AG04449 (cell line): Measurements from ENCODE around the gene OTOP3.

Experiments
- CTCF ChIA-PET: fragments of 350-600 bp; formaldehyde crosslinking; extraction: SDS; loops from one replicate; lab custom pipeline; 2021; ENCODE audit warnings: antibody characterized with exemption; lab: Yijun Ruan, JAX
- POLR2A ChIA-PET: fragments of 400-600, 350-600 bp; formaldehyde crosslinking; extraction: SDS; loops from one replicate; lab custom pipeline; 2020; ENCODE audit warnings: antibody characterized with exemption, inconsistent platforms; lab: Yijun Ruan, JAX
- DNase-seq: peaks from one replicate; pipeline ENCODE4 v3.0.0-alpha.2; 2010; ENCODE audit warnings: low read depth, low spot score
- H3K4me3 ChIP-seq: 2 replicates; pipeline ENCODE4 v1.5.1; 2011; ENCODE audit warnings: low read depth, mild to moderate bottlenecking, control low read depth, low read length
- TF ChIP-seq, protein P1 (sequence below): IDR thresholded peaks from one replicate; pipeline ENCODE4 v1.5.1; 2011; ENCODE audit warnings: mild to moderate bottlenecking, moderate library complexity, low read length, control low read depth, inconsistent platforms; ENCODE audit not compliant: insufficient read depth; ENCODE audit errors: missing control alignments

Gene OTOP3

DNA sequence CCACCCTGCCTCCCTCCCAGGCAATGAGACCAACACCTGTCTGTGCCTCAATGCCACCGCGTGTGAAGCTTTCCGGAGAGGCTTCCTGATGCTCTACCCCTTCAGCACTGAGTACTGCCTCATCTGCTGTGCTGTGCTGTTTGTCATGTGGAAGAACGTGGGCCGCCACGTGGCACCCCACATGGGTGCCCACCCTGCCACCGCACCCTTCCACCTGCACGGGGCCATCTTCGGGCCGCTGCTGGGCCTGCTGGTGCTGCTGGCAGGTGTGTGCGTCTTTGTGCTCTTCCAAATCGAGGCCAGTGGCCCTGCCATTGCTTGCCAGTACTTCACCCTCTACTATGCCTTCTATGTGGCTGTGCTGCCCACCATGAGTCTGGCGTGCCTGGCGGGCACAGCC, 10.9 kb downstream of the OTOP3 start:
- ChIA-PET CTCF (interaction anchor here (2.7 to 8.2 kb wide), 2 partner anchors 11 to 15 kb away, joined by 9 to 61 read pairs; no protein-coding TSS in a partner anchor), POLR2A (no interaction called here)
- H3K4me3 ChIP-seq, result no peak overlapping the region
- no peak for DNase-seq
- TF ChIP-seq, protein P1, sequence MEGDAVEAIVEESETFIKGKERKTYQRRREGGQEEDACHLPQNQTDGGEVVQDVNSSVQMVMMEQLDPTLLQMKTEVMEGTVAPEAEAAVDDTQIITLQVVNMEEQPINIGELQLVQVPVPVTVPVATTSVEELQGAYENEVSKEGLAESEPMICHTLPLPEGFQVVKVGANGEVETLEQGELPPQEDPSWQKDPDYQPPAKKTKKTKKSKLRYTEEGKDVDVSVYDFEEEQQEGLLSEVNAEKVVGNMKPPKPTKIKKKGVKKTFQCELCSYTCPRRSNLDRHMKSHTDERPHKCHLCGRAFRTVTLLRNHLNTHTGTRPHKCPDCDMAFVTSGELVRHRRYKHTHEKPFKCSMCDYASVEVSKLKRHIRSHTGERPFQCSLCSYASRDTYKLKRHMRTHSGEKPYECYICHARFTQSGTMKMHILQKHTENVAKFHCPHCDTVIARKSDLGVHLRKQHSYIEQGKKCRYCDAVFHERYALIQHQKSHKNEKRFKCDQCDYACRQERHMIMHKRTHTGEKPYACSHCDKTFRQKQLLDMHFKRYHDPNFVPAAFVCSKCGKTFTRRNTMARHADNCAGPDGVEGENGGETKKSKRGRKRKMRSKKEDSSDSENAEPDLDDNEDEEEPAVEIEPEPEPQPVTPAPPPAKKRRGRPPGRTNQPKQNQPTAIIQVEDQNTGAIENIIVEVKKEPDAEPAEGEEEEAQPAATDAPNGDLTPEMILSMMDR, result no peak

DNA sequence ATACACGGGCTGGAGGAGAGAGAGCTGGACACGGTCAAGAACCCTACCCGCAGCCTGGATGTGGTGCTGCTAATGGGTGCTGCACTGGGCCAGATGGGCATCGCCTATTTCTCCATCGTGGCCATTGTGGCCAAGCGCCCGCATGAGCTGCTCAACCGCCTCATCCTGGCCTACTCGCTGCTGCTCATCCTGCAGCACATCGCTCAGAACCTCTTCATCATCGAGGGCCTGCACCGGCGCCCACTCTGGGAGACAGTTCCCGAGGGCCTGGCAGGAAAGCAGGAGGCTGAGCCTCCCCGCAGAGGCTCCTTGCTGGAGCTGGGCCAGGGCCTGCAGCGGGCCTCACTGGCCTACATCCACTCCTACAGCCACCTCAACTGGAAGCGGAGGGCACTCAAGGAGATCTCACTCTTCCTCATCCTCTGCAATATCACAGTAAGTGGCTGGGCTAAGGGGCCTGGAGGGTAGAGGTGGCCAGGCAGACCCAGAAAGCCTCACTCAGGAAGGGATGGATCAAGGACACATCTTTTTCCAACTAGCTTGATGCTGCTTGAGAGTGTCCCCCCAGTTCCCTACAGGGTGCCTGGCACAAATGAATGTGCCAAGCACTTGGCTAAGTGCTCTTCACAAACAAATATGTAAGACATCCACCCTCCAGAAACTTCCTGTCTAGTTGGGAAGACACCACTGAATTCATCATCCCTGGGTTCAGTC, 11.5 kb downstream of the OTOP3 start:
- H3K4me3 ChIP-seq, result no peak overlapping the region

DNA sequence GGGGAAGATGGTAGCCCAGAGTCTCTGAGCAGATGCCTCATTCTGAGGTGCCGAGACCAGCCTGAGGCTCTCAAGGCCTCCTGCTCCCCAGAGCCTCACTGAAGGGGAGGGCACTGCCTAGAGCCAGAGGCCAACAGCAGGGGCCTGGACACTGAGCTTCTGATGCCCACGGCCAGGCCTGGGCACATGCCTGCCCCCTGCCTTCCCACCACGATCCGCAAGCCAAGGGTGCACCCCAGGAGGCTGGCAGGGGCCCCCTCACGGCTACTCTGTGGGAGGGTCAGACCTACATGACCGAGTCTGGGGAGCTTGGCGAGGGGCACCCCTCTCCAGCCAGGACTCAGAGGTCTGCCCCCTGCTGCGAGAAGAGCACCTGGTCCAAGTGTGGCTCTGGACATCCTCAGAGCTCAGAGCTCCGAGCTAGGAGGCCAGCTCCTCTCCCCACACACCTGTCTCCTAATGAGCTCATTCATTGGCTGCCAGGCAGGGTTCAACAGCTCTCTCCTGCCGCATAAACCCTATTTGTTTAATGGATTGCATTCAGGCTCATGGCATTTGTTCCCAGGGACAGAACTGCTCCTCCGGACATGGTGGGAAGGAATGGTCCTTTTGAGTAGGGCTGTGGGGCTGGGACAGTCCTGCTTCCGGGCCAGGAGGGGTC, 13.9 kb downstream of the OTOP3 start:
- TF ChIP-seq, protein P1, result no peak
- no peak for DNase-seq
- H3K4me3 ChIP-seq, result no peak overlapping the region
- CTCF ChIA-PET, result interaction anchor here (1.3 to 8.2 kb wide), 3 partner anchors 9 to 12 kb away, joined by 3 to 61 read pairs (median 22); no protein-coding TSS in a partner anchor
- POLR2A ChIA-PET, result interaction anchor here (1.6 kb wide), 1 partner anchor 76 kb away, joined by 3 read pairs; the partner anchor contains the start of gene FDXR

More for the DNA sequence above, 11.5 kb downstream of the OTOP3 start:
- no peak for DNase-seq
- ChIA-PET CTCF (interaction anchor here (3.3 to 8.2 kb wide), 2 partner anchors 11 to 14 kb away, joined by 22 to 61 read pairs; no protein-coding TSS in a partner anchor), POLR2A (no interaction called here)
- TF ChIP-seq, protein P1, result no peak

DNA sequence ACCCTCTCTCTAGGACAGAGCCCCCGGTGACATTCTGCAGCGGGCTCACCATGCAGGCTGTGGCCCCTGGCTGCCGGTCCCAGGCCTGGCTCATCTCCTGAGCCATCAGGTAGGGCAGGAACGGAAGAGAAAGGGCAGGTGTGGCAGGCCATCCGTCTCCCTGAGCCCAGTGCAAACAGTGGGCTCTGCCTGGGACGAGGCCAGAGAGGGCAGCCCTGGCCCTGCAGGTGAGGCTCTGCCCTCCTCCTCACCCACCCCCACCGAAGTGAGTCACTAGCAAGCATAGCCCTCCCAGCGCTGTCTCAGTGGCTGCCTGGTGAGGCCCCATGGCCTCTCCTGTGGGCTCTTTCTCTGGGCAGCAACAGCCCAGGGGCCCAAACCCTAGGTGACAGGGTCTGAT, 14.5 kb downstream of the OTOP3 start:
- no peak for DNase-seq
- TF ChIP-seq, protein P1, result no peak
- ChIA-PET POLR2A (no interaction called here), CTCF (interaction anchor here (1.1 to 8.2 kb wide), 3 partner anchors 8 to 85 kb away, joined by 3 to 61 read pairs (median 22); no protein-coding TSS in a partner anchor)
- no peak overlapping the region for H3K4me3 ChIP-seq

DNA sequence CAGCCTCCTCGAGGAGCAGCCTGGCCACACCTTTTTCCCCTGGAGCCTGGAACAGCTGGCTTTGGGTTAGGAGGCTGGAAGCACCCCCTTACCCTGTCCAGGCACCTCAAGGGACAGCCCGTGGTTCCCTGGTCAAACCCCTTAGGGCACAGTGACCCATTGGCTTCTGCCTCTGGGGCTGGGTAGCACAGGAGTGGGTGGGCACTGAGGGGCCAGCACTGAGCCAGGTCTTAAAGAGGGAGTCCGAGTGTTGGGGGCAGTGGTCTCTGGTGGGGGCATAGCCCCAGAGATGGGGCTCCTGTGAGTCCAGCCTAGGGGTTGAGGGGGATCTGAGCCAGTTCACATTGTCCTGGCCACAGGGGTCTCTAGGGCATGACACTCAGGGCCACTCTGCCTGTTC, 15.4 kb downstream of the OTOP3 start:
- POLR2A ChIA-PET, result no interaction called here
- no peak for DNase-seq
- CTCF ChIA-PET, result interaction anchor here (1.1 to 8.2 kb wide), 2 partner anchors 10 to 86 kb away, joined by 3 to 61 read pairs; no protein-coding TSS in a partner anchor
- no peak overlapping the region for H3K4me3 ChIP-seq
- TF ChIP-seq, protein P1, result no peak
